Mesodermal cell (in vitro differentiated cells): ENCODE measurements around the gene RFX2.
"Not testable (repeated sequence)": the region's sequence is repeated elsewhere in the genome, so short reads cannot be mapped to it uniquely, and the experiment has no call there.

Experiments used
- H3K27ac ChIP-seq: 2 replicates; pipeline ENCODE4 v1.7.0; 2013; ENCODE audit warnings: mild to moderate bottlenecking, low read depth, low read length, moderate library complexity; ENCODE audit not compliant: severe bottlenecking
- H3K36me3 ChIP-seq: 2 replicates; pipeline ENCODE4 v1.7.1; 2013; ENCODE audit warnings: mild to moderate bottlenecking, low read length, moderate library complexity; ENCODE audit not compliant: control insufficient read depth, insufficient read depth
- H3K4me1 ChIP-seq: one replicate; pipeline ENCODE4 v1.7.1; 2013; ENCODE audit warnings: mild to moderate bottlenecking, low read length; ENCODE audit not compliant: insufficient read depth, control insufficient read depth, poor library complexity, severe bottlenecking
- H3K4me3 ChIP-seq: 2 replicates; pipeline ENCODE4 v1.7.0; 2013; ENCODE audit warnings: low read length, control low read depth, mild to moderate bottlenecking; ENCODE audit not compliant: insufficient read depth, poor library complexity, severe bottlenecking; ENCODE audit errors: extremely low read depth
- H3K9me3 ChIP-seq: 2 replicates; pipeline ENCODE4 v1.7.1; 2013; ENCODE audit warnings: mild to moderate bottlenecking, low read length, moderate library complexity; ENCODE audit not compliant: control insufficient read depth
- WGBS, 2 experiments: methylation state at CpG; one replicate each; pipeline ENCODE4 v1.1.5; 2013; ENCODE audit warnings: missing lambda C conversion rate in 2 of 2; ENCODE audit not compliant: insufficient coverage in 2 of 2; 5-methylcytosine and 5-hydroxymethylcytosine counted together

RFX2 gene

DNA sequence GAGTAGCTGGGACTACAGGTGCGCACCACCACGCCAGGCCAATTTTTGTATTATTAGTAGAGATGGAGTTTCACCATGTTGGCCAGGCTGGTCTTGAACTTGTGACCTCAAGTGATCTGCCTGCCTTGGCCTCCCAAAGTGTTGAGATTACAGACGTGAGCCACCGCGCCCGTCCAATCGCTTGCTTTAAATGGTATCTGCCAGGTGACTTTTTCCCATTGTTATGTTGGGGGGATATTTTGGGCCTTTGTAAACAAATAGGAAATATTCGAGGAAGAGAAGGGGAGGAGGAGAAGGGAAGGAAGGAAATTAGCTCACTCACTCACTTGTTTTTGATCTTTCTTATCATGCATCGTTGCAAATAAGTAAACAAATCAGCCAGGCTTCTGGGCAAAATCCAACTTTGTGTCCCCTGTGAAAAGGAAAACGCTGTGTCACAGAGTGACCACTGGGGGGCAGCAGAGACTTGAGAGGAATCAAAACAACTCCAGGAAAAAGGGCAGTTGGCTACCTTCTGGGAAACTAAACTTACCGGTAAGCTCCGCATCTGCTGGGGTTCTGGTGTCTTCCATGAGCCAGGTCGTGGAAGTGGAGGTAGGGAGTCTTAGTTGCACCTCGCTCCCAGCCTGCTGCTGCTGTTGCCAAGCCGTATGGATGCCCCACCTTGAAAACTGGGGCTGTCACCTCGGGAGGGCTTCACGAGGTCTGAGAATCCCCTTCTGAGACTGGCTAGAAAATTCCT, 123.1 kb downstream of the RFX2 start:
- 51 to 56% methylated on average over 13 to 15 of the region's 17 CpGs for WGBS, 2 experiments
- H3K4me3 ChIP-seq, result no peak overlapping the region
- H3K4me1 ChIP-seq, result peaks cover 14% of the 10 kb centered on the region
- H3K27ac ChIP-seq, result no peak overlapping the region
- H3K36me3 ChIP-seq, result no peaks in the 10 kb centered on the region
- no peaks in the 10 kb centered on the region for H3K9me3 ChIP-seq

DNA sequence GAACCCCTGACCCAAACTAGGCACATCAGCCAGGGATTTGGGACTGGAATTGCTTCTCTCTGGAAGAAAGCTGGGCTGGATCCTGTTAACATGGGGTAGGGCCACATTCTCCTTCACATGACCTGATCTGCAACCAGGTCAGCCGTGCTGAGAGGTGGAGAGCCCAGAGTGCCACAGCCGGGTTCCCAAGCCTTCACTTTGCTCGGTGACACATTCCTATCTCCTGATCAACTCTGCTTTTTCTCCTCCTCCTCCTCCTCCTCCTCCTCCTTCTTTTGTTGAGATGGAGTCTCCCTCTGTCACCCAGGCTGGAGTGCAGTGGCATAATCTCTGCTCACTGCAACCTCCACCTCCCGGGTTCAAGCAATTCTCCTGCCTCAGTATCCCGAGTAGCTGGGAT, 124.5 kb downstream of the RFX2 start:
- not testable (repeated sequence) for H3K36me3 ChIP-seq, H3K27ac ChIP-seq, H3K9me3 ChIP-seq, H3K4me3 ChIP-seq
- H3K4me1 ChIP-seq, result peaks cover 14% of the 10 kb centered on the region
- 77 to 100% methylated on average over 2 of the region's 5 CpGs for WGBS, 2 experiments

DNA sequence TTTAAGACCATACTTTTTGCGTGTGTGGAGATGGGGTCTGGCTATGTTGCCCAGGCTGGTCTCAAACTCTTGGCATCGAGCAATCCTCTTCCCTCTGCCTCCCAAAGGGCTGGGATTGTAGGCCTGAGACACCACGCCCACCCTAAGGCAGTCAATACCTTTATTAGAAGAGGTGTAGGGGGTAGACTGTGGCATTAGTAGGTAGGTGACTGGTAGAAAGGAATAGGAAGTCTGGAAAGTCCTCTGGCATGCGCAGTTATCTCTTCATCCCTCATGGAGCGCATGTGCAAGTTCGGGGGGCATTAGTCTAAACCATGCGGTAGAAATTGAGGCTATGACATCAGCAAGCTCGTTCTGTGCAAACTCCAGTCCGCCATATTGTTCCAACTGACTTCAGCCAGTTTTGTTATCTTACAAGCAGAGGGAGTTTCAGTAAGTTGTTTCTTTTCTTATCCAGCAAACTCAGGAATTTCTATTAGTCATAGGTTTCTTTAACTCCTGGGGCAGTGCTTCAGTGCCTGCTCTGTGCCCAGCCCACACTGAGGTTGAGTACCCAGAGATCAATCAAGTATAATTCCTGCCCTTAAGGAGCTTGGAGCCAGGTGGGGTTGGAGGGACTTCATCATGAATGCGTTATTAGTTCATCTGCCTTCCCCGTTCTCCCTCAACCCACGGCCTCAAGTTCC, 125.1 kb downstream of the RFX2 start:
- H3K27ac ChIP-seq, result no peak overlapping the region
- no peaks in the 10 kb centered on the region for H3K36me3 ChIP-seq
- 91% methylated on average over 7 to 11 of the region's 12 CpGs for WGBS, 2 experiments

DNA sequence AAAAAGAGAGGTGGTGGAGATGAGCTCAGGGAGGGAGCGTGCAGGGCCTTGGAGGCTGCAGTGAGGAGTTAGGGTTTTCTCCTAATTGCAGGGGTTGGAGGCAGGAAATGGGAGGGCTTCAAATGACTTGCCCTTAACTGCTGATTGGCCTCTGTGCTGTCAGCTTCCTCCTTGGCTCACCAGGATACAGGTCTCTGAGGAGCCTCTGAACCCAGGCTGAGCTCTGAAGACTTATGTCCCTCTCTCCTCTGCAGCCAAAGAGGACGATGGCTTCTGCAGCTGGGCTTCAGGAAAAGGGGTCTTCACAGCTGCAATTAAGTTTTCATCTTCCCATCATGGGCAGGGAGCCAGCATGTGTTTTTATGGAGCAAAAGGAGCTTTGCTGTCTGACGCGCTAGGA, 125.7 kb downstream of the RFX2 start:
- Histone ChIP-seq H3K36me3 (no peaks in the 10 kb centered on the region), H3K9me3 (no peaks in the 10 kb centered on the region), H3K4me3 (no peak overlapping the region), H3K27ac (no peak overlapping the region), H3K4me1 (peaks cover 11% of the 10 kb centered on the region)
- WGBS, 2 experiments, result 94 to 96% methylated on average over 3 to 4 of the region's 4 CpGs

More for the DNA sequence above, 125.1 kb downstream of the RFX2 start:
- peaks cover 14% of the 10 kb centered on the region for H3K4me1 ChIP-seq
- H3K9me3 ChIP-seq, result no peaks in the 10 kb centered on the region
- H3K4me3 ChIP-seq, result no peak overlapping the region

DNA sequence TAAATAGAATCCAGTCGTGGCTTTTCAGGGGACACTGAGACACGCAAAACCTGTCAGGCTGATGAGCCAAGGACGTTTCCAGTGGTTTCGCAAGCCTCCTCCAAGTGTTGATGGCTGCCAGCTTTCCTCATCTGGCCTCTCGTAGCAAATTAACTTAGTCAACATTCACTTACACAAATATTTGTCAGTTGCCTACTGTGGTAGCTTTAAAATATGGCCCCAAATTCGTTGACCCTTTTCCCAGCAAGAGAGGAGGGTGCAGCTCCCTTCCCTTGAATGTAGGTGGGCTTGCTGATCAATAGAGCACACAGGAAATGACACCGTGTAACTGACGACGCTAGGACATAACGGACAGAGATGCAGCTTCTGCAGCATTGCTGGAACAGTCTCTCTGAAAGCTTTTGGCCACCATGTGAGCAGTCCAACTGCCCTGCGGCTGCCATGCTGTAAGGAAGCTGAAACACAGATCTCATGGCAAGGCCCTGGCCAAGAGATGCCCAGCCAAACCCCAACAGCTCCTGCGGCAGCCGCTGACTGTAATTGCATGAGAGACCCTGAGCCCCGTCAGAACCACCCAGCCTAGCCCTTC, 126.8 kb downstream of the RFX2 start:
- Histone ChIP-seq H3K4me1 (peaks cover 10% of the 10 kb centered on the region), H3K27ac (no peak overlapping the region), H3K36me3 (no peaks in the 10 kb centered on the region), H3K9me3 (no peaks in the 10 kb centered on the region), H3K4me3 (no peak overlapping the region)
- WGBS, 2 experiments, result 90 to 97% methylated on average over 13 to 14 of the region's 14 CpGs

DNA sequence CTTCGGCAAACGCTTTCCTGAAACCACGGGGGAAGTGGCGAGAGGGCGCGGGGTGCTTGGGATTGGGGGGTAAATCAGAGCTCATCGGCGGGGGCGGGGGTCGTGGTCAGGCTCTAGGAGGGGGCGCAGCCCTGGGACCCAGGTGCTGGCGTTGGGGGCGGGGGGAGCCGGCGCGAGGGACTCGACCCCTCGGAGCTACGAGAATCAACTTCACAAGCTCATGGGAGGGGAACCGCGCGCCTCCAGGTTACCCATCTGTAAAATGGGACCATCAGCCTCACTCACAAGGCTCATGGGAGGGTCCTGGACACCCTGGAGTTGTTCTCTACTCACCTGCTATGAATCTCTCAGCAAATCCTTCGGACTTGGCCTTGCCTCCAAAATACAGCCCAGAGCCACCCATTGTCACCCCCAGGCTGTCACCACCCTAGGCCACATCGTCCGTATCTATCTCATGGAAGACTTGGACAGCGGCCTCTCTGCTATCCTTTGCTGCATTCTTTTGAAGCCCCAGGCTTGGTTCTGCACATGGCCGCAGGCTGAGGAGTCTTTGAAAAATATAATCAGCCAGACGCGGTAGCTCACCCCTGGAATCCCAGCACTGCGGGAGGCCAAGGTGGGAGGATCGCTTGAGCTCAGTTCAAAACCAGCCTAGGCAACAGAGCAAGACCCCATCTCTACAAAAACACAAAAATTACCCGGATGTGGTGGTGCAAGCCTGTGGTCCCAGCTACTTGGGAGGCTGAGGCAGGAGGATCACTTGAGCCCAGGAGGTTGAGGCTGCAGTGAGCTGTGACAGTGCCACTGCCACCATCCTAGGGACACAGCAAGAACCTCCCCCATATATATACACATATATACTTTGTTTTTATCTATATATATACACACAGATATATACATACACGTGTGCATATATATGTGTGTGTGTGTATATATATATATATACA, 131.4 kb downstream of the RFX2 start:
- H3K9me3 ChIP-seq, result no peaks in the 10 kb centered on the region
- H3K4me1 ChIP-seq, result peaks cover 8% of the 10 kb centered on the region
- peak overlapping the region; percentile 86 for H3K27ac ChIP-seq
- peak overlapping the region; percentile 92 for H3K4me3 ChIP-seq
- WGBS, 2 experiments, result 50 to 80% methylated on average over 15 to 24 of the region's 33 CpGs
- H3K36me3 ChIP-seq, result peaks cover 22% of the 10 kb centered on the region

DNA sequence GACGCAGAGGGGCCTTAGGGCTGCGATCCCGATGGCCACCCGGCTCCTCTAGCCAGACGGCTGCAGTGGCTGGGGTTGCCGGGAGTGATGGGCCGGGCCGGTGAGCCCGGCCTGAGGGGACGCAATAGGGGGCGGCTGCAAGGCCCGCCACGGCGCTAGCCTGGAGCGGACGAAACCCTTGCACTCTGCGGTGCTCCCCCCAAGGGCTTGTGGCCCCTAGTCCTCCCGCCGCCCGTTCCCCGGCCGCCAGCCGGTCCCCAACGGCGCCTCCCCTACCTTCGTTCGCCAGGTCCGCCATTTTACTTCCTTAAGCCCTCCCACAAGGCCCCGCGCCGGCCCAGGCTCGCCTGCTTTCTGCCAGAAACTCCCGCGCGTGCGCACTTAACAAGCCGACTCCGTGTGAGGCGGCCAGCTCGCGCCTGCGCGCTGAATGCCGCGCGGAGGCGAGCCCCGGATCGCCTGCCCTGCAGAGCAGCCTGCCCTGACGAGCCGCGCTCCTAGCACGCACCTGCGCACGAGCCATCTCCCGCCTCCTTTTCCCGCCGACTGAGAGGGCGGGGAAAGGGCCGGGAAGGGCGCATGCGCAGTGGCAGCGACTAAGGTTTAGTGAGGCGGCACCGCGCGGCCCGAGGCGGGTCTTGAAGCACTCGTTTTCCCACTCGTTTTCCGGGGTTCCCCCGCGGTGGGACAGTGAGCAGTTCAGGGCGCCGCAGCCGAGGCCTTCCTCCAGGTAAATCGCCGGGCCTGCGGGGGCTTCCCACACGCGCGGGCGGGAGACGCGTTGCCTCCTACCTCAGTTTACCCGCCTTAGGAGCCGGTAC, 132.3 kb downstream of the RFX2 start, which contains the start of gene RANBP3:
Gene RANBP3 (minus strand): TSS at position 356 of the 821 bp plus-strand sequence. CDS start 58 bp downstream, at position 298.
- Histone ChIP-seq H3K27ac (peak within 1 kb of the TSS; percentile 86), H3K4me3 (peak within 1 kb of the TSS; percentile 92), H3K9me3 (no peaks in the 10 kb centered on the region), H3K36me3 (peaks cover 30% of the 10 kb centered on the region), H3K4me1 (peaks cover 8% of the 10 kb centered on the region)
- WGBS, 2 experiments, result 0% methylated on average over 70 to 79 of the region's 88 CpGs

DNA sequence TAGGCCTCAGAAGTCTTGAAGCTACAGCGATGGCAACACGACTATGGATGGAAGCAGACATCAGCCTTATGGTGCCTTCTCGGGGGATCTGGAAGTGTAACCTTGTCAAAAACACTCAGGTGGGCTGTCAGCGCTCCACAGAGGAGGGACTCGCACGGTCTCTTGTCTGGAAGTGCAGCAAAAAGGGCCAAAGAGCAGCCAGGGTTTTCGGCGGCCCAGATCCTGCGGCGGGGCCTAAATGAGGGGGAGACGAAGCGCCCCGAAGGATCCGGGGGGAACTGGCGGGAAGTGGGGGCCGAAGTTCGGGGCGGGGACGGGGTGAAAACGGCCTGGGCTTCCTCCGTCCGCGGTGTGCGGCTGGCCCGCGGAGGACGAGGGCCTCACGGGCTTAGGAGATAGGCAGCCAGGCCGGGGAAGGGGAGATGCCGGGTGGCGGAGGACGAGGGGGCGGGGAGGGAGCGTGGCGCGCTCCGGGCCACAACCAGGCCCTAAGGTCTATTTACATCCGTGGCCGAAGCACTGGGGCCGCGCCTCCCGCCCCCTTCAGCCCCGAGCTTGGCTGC, 133.0 kb downstream of the RFX2 start:
- Histone ChIP-seq H3K36me3 (peaks cover 33% of the 10 kb centered on the region), H3K4me1 (peaks cover 8% of the 10 kb centered on the region), H3K4me3 (peak overlapping the region; percentile 92), H3K27ac (peak overlapping the region; percentile 80), H3K9me3 (no peaks in the 10 kb centered on the region)
- 1 to 2% methylated on average over 16 to 36 of the region's 43 CpGs for WGBS, 2 experiments

DNA sequence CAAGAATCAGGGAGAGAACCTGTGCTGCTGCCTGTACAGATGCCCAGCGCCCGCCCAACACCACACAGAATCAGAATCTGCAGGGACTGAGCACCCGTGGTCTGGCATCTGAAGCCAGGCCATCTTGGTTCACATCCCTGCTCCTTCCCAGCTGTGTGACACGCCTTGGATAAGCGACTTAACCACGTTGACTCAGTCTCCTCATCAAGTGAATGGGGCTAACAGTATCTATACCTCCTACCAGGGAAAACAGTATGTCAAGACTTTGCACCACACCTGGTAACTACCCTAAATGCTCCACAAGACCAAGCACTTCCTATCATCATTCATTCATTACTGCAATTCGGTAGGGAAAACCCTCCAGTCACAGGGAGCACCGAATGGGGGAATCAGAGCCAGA, 133.5 kb downstream of the RFX2 start:
- Histone ChIP-seq H3K4me1 (peaks cover 8% of the 10 kb centered on the region), H3K27ac (no peak overlapping the region), H3K4me3 (peak overlapping the region; percentile 92), H3K9me3 (no peaks in the 10 kb centered on the region), H3K36me3 (peaks cover 38% of the 10 kb centered on the region)
- WGBS, 2 experiments, result 73 to 79% methylated on average over 7 to 8 of the region's 8 CpGs
